ENCODE results near the gene AHRR. TPM values are rescaled to one million over a fixed set of nuclear protein-coding genes. Genes with fewer than 3 reads are reported as not detected.

The AHRR gene
- polyA plus RNA-seq, 3 donors = 0.15 TPM; not detected in 1

GRCh38 chr5:324736-325612, 3.5 kb downstream of the AHRR start:
- TF ChIP-seq CTCF (IDR thresholded peaks at IDR 0.05) = no peak
- Histone ChIP-seq H4K20me1 (ENCODE audit: insufficient read depth, low read length) (no peaks in the 10 kb centered on the region), H3K27me3 (ENCODE audit: control insufficient read depth in 2 of 2, insufficient read depth in 2 of 2, low read length in 2 of 2) (peaks cover 10 to 44% of the 10 kb centered on the region in 2 donors), H3K9ac (ENCODE audit: insufficient read depth, low read length, poor library complexity, severe bottlenecking) (no peak overlapping the region), H3K4me1 (ENCODE audit: control insufficient read depth in 1 of 2, insufficient read depth in 2 of 2, low read length in 2 of 2) (peaks cover 2 to 10% of the 10 kb centered on the region in 2 donors), H3K36me3 (replicated peaks in 1 of 2; ENCODE audit: control insufficient read depth in 1 of 2, insufficient read depth in 2 of 2, low read length in 2 of 2) (no peaks in the 10 kb centered on the region), H3K27ac (ENCODE audit: low read depth in 1 of 2, low read length in 2 of 2) (no peak overlapping the region), H3K79me2 (ENCODE audit: insufficient read depth, low read length) (no peaks in the 10 kb centered on the region), H3K4me2 (replicated peaks; ENCODE audit: extremely low read depth, low read length, poor library complexity, severe bottlenecking) (no peak overlapping the region), H2AFZ (ENCODE audit: insufficient read depth, low read depth, low read length, poor library complexity, severe bottlenecking) (no peak overlapping the region), H3K4me3 (replicated peaks in 1 of 3; ENCODE audit: low read depth in 2 of 3, low read length in 3 of 3) (no peak overlapping the region), H3K9me3 (replicated peaks in 1 of 2; ENCODE audit: control insufficient read depth in 1 of 2, insufficient read depth in 1 of 2, low read length in 2 of 2) (peaks cover 0 to 5% of the 10 kb centered on the region in 2 donors)
- no peak for DNase-seq
- intact Hi-C loops (cut with micrococcal nuclease) = no loop called here
- peaks cover 0 to 10% (median 9%) of the 10 kb centered on the region in 7 donors for H3K9me3 Mint-ChIP-seq
- peaks cover 5% of the 10 kb centered on the region for H3K4me1 Mint-ChIP-seq
- no peaks in the 10 kb centered on the region for H3K36me3 Mint-ChIP-seq
- H3K27ac Mint-ChIP-seq = no peak overlapping the region
- peak overlapping the region in 1 of 2 donors; percentile 53 for H3K4me3 Mint-ChIP-seq
- peaks cover 45 to 58% (median 55%) of the 10 kb centered on the region in 3 donors for H3K27me3 Mint-ChIP-seq (ENCODE audit: low read depth in 3 of 3)
- WGBS (ENCODE audit: insufficient coverage) = 88% methylated on average over 8 of the region's 24 CpGs

GRCh38 chr5:326109-326508, 4.6 kb downstream of the AHRR start:
- H2AFZ ChIP-seq (ENCODE audit: insufficient read depth, low read depth, low read length, poor library complexity, severe bottlenecking) = no peak overlapping the region
- no peak overlapping the region for H3K27ac Mint-ChIP-seq
- no peak for TF ChIP-seq CTCF (IDR thresholded peaks at IDR 0.05)
- H3K79me2 ChIP-seq (ENCODE audit: insufficient read depth, low read length) = no peaks in the 10 kb centered on the region
- intact Hi-C loops (cut with micrococcal nuclease) = no loop called here
- no peak overlapping the region for H3K27ac ChIP-seq (ENCODE audit: low read depth in 1 of 2, low read length in 2 of 2)
- H3K9me3 ChIP-seq (replicated peaks in 1 of 2; ENCODE audit: control insufficient read depth in 1 of 2, insufficient read depth in 1 of 2, low read length in 2 of 2) = peaks cover 0 to 5% of the 10 kb centered on the region in 2 donors
- H3K4me2 ChIP-seq (replicated peaks; ENCODE audit: extremely low read depth, low read length, poor library complexity, severe bottlenecking) = no peak overlapping the region
- peaks cover 41 to 48% (median 47%) of the 10 kb centered on the region in 3 donors for H3K27me3 Mint-ChIP-seq (ENCODE audit: low read depth in 3 of 3)
- H3K4me3 Mint-ChIP-seq = peak overlapping the region in 1 of 2 donors; percentile 3
- no peaks in the 10 kb centered on the region for H3K36me3 Mint-ChIP-seq
- peaks cover 1 to 9% of the 10 kb centered on the region in 2 donors for H3K4me1 ChIP-seq (ENCODE audit: control insufficient read depth in 1 of 2, insufficient read depth in 2 of 2, low read length in 2 of 2)
- H3K4me3 ChIP-seq (replicated peaks in 1 of 3; ENCODE audit: low read depth in 2 of 3, low read length in 3 of 3) = no peak overlapping the region
- peaks cover 1% of the 10 kb centered on the region for H3K4me1 Mint-ChIP-seq
- no peak for DNase-seq
- 98% methylated on average over 4 of the region's 7 CpGs for WGBS (ENCODE audit: insufficient coverage)
- no peaks in the 10 kb centered on the region for H4K20me1 ChIP-seq (ENCODE audit: insufficient read depth, low read length)
- peaks cover 7 to 34% of the 10 kb centered on the region in 2 donors for H3K27me3 ChIP-seq (ENCODE audit: control insufficient read depth in 2 of 2, insufficient read depth in 2 of 2, low read length in 2 of 2)
- no peak overlapping the region for H3K9ac ChIP-seq (ENCODE audit: insufficient read depth, low read length, poor library complexity, severe bottlenecking)
- no peaks in the 10 kb centered on the region for H3K36me3 ChIP-seq (replicated peaks in 1 of 2; ENCODE audit: control insufficient read depth in 1 of 2, insufficient read depth in 2 of 2, low read length in 2 of 2)
- H3K9me3 Mint-ChIP-seq = peaks cover 0 to 8% (median 5%) of the 10 kb centered on the region in 7 donors
